Amniotic stem cell (primary cell): ENCODE results near the gene BARHL1.

Experiments used
- DNase-seq: peaks from one replicate; lab custom pipeline; 2025; lab: John Stamatoyannopoulos, UW

BARHL1 gene

DNA sequence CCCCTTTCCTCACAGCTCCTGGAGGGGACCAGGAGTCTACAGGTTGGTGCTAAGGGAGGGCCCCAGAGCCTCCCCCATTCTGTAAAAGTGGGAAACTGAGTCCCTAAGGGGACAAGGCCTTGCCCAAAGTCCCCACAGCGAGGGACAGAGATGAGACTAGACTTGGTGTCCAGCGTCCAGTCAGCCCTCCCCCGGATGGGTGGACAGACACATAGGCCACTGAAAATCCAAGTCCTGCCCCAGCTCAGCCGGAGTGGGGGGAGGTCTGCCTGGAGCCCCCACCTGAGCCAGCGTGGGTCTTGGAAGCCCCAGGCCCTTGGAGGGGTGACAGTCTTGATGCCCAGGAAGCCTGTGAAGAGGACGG is 5.2 kb downstream of the BARHL1 start:
- no peak for DNase-seq

DNA sequence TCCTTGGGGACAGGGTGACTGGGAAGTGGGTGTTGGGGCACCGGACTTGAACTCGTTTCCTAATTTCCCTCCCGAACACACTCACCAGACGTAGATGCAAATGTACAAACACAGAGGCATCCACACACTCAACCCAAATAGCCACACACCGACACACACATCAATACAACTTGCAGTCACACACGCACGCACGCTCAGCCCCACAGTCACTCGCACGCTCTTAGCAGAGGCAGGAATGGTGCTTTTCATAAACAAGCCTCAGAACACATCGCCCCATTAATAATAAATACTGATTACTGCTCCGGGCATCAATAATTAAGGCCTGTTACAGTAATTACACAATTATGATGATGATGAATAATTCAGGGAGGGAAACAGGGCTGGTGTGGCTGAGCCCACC is 5.7 kb downstream of the BARHL1 start:
- no peak for DNase-seq

DNA sequence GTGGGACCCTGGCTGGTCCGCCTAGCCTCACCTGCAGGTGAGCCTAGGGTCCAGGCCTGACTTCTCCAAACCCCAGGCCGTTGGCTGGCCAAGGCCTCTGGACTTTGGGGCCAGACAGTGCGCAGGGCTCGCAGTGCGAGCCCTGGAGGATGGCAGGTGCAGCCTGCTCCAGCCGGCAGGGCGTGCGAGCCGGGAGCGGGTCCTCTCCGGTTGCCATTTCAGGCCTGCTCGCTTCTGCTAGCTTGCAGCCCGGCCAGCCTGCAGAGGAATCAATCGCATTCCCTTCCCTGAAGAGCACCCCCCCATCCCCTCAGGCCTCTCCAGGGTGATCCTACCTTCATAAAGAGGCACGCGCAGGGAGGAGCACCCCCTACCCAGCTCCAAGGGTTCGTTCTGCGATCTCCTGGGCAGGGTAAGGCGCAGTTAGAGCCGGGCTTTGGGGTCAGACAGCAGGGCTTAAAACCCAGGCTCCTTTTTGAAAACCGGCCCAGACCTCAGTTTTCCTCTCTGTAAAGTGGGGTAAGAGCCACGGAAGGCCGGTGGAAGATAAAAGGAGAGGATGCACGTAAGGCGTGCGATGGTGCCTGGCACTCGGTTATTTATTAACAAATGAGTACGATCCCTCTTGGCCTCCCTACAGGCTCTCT is 6.2 kb downstream of the BARHL1 start:
- DNase-seq, result no peak

DNA sequence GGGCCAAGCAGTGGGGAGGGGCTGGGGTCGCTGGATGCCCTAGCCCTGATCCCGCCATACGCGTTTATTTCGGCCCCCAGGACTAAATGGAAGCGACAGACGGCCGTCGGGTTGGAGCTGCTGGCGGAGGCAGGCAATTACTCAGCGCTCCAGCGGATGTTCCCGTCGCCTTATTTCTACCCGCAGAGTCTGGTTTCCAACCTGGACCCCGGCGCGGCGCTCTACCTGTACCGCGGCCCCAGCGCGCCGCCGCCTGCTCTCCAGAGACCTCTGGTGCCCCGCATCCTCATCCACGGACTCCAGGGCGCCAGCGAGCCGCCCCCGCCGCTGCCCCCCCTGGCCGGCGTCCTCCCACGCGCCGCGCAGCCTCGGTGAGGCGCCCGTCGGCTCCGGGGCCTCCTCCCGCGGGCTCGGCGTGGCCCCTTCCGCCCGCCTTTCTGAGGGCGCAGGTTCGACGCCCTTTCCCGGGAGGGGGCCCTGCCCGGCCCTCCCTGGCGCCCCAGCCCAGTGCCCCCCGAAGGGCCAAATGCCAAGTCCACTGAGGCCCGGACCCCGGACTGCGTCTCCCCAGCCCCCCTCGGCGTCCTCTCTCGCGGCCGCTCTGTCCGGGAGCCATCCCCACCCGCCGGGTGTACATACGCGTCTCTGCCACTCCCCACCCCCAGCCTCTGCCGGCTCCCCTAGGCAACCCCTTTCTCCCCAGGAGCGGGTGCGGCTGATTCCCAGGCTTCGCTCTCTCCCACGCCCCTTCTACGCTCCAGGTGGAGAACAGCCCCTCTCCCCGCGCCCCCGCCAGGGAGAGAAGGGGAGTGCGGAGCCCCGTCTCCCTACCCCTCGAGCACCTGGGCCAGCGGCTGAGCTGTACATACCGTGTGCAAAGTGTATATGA is 7.0 kb downstream of the BARHL1 start:
- DNase-seq, result no peak

DNA sequence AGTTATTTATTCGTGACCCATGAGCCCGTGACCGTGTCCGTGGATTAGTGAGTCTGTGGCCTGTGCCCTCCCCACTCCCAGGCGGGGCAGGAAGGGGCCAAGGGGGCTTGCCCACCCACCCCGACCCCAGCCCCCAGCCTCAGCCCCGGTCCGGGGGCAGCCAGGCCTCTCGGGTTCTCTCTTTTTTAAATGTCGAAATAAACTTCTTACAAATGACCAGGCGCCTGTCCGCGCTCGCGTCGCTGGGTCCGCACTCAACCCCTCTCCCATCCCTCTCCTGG is 7.6 kb downstream of the BARHL1 start:
- no peak for DNase-seq

DNA sequence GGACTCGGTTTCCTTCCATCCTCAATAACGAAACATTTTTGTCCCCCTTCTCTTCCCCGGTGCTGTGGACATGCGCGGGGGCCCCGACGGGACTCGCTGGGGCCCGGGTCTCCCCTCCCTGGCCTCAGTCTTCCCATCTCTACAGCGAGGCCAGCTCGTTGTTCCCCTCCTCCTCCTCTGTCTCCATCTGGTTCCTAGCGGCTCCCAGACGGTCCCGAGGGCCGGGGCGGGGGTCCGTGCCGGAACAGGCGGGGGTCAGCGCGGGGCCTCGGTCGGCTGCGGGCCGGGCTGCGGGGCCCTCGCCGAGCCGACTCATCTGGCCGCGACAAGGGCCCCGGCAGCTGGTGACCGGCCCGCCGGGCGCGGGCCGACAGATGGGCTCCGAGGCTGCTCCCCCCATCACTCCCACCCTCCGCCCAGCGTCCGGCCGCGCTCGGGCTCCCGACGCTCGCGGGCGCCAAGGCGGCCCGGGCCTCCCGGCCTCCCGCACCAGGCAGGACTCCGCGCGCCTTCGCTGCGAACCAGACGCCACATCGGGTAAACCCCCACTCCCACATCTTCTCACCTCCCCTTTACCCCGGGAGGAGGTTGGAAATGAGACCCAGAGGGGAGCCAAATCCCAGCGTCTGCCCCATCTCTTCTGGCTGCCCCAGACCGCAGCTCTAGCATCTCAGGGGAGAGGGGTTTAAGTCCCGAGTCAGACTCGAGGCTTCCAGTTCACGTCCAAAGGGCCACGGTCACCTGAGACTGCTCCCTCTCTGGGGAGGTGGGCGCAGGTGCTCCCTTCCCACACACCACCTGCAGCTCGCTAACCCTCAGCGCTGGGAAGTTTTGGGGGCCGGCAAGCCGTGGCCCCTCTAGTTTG is 8.1 kb downstream of the BARHL1 start:
- no peak for DNase-seq

DNA sequence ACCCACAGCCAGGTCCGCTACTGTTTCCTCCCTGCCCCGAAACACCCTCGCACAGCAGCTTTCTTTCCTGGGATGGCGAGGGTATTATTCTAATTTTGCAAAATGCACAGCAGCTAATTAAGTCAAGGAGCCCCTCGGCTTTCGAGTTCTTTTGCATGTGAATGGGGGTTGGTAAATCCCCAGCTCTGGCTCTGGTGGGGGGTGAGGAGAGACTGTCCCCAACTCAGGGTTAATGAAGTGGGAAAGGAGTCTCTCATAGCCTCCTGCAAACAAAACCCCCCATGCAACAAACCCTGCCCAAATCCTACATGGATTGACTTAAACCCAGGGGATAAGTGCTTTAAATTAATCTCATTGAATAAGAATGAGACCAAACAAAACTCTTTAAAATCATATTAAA is 8.8 kb downstream of the BARHL1 start:
- no peak for DNase-seq

DNA sequence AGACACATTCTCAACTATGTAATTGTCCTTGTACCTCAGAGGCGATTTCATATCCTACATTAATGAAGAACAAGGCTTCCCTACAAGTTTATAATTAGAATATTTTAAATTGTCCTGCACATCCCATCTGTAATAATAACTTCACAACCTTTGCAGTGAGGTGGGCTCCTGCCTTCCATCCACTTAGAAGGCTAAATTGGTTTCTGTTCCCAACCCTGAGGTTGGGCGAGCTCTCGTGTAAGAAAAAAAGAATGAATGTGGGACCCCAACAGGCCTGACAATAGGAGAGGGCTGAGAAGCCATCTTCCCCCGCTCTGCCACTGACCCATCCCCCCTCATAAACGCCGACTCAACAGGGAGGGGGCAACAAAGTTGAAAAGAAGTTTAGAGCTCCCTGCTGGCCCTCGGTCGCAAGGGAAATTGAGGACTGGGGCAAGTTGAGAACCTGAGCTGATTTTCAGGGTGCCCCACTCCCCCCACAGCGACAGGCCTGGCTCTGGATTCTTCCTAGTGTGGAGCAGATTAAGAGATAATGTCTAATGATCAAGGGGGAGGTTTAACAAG is 9.4 kb downstream of the BARHL1 start:
- DNase-seq, result no peak

DNA sequence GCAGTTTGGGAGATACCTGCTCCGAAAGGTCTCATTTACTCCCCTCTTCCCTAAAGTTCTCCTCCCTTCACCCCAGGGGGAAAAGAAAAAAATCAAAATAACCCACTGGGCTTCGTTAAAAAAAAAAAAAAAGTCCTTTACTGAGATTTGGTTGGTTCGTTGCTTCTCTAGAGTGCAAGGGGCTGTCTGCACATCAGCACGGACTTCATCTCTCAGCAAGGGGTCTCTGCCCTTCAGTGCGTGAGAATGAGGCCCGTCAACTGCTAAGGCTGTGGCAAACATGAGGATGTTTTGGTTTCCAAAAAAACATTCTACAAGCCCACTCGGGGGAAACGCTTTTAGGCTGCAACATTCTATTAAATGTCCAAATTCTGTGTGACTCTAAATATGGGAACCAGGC is 10.0 kb downstream of the BARHL1 start:
- no peak for DNase-seq

DNA sequence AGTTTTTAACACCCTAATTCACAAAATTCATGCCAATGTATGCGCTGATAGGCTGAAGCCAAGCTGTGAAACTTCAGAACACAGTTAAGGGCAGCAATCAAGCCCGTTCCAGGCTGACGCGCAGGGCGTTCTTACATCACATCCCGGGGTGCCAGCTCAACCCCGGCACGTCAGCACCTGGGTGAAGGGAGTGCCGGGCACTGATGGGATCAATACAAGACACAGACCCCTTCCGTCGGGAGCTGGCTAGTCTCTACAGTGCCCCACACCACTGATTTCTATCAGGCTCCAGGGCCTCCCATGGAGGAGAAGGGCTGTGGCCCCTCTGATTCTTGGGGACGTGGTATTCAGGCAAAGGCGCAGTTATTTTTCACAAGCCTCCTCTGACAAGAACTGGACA is 12.0 kb downstream of the BARHL1 start:
- no peak for DNase-seq

DNA sequence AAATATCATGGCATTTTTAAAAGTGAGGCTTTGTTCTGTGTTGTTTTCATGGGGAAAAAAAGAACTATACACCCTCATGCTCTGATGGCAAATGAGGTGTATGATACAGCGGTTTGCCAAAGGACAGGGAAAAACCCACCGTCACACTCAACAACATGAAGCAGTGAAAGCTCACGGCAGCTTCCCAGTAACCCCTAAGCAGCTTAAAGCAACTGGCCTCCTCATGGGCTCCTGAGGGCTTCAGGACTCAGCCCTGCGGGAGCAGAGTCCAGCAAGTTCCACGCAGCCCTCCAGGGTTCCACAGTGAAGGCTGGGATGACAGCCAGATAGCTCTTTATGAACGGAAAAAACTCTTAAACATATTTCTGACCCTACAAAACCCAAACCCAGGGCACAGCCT is 12.9 kb downstream of the BARHL1 start:
- no peak for DNase-seq

DNA sequence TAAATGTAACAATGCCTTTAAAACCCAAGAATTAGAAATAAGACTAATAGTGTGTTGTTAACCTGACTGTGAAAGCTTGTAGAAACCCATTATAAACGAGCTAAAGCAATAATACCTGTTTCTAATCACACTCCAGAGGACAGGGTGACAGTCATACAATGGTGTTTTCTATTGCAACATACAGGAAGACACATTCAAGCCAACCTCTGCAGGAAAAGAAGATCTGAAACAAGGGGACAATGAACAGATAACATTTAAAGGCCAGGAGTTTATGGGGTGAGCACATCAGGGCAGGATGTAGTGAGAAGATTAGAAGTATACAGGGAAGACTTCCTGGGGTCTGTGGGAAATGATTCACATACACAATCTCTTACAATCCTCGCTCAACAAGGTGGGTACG is 13.8 kb downstream of the BARHL1 start:
- DNase-seq, result no peak

DNA sequence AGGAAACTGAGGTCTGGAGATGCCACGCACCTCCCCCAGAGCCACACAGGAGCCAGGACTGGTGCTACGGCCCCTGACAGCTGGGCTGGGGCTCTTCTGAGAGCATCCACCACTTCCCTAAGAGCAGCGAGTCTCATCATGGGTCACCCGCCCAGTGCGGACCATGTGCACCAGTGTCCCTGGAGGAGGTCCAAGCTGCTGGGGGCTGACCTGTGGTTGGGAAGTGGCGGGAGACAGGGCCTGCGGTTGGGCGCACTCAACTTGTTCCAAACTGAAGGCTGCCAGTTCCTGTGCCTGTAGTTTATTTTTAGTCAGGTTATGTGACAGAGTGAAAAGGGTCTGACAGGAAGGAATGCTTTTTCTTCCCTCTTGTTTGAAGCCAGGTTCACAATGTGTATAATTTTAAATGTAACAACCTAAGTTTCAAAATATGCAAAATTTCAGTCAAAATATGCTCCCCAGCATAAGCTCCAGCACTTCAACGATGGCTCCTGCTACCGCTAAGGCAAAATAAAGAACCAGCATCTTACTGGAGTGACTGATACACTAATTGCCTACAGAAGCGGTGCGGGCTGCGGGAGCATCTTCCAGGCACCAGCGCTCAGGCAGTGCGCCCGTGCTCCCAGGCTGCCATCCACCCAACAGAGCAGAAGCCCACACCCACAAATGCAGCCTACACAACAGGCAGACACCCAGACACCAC is 14.8 kb downstream of the BARHL1 start:
- DNase-seq, result no peak

DNA sequence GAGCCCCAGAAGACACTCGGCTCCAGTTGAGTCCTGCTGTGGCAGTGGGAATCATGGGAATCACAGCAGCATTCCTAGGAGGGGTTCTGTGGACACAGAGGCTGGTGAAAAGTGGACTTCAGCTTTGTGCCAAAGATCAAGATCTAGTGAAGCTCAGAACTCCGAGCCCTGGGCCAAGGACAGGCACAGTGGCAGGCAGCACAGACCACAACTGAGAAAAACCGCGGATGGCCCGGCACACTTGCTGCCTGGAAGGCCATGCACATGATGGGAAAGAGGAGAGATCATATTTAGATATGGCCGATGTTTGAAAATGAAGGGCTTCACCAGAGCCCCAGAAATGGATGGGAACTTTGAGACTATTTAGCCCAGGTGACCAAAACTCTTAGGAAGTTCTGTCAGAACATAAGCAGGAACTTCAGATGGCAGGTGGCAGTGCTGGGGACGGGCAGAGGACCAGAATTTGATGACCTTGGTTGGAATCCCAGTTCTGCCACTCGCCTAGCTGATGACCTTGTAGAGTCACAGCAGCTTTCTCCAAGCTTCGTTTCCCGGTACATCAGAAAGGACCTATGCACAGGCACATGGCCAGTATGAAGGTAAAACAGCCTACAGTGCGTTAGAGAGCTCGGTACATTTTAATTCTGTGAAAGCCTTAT is 18.0 kb downstream of the BARHL1 start:
- DNase-seq, result no peak

DNA sequence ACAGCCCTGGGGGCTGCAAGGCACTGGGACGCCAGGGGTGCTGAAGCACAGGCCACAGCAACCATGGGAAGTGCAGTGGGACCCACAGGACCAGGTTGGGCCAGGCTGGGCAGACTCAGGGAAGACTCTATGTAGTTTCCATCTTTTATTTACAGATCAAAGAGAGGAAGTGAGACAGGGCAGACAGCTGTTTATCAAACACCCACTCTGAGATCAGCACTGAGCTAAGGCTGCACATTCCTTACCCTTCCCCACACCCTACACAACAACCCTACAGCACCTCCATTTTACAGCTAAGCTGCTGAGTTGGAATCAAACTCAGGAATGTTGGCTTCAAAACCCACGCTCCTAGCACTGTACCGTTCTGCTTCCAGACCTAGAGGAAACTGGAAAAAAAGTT is 19.8 kb downstream of the BARHL1 start:
- DNase-seq, result no peak

DNA sequence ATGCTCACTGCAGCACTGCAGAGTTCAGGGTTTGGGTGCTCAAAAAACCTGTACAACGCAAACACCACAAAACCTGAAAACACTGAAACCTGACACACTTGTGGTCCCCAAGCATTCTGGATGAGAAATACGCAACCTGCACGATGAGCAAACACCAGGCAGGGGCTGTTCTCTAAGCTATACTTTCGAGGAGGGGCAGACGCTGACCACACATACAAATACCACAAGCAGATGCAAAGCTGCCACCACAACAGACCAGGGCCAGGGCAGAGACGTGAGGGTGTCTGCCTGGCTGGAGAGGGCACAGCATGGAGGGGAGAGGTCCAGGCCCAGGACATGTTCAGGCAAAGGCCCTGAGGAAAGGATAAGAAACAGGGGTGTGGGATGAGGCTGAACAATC is 23.0 kb downstream of the BARHL1 start:
- DNase-seq, result no peak

DNA sequence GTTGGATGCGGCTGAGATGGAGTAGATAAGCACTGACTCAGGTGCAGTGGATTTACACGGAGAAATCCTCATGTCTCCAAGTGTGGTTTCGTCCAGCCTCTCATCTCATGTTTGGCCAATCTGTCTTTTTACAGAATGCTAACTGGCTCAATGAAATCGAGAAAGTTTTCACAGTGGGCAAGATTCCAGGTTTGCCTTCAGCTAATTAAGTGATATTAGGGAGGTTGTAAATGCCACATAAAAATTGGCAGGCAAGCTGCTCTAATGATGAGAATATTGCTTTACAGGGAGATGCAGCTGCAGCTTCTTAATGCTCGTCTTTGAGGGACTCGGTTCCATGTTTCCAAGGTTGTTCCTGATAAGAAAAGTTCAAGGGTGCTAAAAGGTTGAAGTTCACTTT is 23.7 kb downstream of the BARHL1 start:
- DNase-seq, result no peak

DNA sequence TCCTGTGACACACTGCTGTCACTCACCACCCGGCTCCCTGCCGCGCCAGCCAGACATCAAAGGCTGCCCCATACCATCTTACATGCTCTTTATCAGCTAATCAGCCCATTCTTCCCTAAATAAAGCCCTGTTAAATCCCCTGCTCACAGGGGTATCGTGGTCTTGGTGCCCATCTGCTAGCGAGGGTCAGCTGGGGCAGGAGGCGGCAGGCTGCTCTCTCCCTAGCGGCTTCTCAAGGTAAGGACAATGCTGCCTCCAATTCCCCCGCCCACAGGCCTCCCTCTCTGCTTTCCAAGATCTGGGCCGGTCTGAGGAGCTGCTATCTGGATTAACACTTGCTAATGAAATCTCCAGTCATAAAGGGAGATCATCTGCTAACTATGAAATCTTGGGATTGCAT is 26.8 kb downstream of the BARHL1 start:
- no peak for DNase-seq

DNA sequence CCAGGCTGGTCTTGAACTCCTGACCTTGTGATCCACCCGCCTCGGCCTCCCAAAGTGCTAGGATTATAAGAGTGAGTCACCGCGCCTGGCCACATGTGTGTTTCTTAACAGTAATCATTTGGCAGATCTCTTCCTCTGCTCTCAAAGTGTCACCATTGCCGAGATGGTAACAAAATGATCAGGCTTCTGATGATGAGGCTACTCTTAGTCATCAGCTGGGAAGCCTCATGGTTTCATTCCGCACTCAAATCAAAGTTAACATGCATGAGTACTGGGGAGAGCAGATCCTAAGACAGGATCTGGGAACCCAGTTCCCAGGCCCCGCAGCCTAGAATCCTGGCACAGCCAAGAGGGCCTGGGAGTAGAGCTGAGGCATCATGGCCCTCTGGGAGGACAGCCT is 27.4 kb downstream of the BARHL1 start:
- DNase-seq, result no peak

DNA sequence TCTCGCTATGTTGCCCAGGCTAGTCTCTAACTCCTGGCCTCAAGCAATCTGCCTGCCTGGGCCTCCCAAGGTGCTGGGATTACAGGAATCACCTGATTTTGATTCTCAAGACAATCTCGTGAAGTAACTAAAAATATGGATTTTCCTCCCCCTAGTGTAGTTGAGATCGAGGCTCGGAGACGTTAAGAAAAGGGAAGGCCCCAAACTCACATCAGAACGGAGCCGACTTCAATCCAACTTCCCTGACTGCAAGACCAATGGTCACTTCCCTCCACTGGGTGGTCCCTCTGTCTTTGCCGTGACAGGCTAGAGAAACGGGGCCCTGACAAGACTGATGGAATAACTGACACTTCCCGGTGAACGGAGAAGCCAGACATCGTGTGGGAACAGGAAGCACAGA is 28.3 kb downstream of the BARHL1 start:
- no peak for DNase-seq

DNA sequence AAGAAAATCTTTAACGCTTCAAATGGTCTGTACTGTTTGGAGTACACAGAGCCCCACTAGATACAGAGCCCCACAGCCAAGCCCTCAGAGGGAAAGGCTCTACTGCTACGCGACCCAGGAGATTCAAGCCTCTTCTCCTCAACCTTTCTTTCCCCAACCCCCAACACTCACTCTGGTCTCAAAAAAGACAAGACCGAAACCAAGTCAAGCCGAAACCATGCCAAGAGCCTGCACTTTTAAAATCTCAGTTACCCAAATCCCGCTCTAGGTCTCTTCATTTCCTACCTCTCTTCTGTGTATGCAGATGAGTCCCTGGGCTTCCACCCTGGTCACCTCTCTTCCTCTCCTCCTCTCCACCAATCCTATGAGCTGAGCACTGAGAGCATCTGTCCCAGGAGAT is 31.9 kb downstream of the BARHL1 start:
- DNase-seq, result no peak

DNA sequence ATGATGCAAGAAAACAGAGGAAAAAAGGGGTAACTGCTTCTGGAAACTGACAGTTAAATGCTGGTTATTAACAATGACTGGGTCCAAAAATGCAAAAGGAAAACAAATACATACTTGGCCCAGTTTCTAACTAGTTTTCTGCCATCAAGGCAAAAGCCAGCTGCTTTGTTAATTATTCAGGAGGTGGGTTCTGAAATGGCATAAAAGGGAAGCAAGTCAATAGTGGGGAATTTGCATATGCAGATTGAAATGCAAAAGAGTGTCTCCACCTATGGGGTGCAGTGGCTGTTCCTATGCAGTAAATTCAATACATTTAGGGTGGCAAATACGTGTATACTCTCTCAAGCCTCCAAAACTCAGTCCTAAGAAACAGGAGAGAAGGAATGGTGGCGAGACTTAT is 33.4 kb downstream of the BARHL1 start:
- DNase-seq, result no peak
